GM18507 (cell line): Measurements from ENCODE around the gene TRAPPC11.

ENCODE experiments used
- DNase-seq: peaks from one replicate; pipeline ENCODE4 v3.0.0; 2011; ENCODE audit warnings: low read depth; ENCODE audit not compliant: insufficient read length; ENCODE audit errors: extremely low spot score
- FAIRE-seq: peaks from 2 replicates; lab custom pipeline; 2011; peaks lifted over from hg19 to GRCh38; lab: Jason Lieb, UNC

Gene TRAPPC11

GRCh38 chr4:183636503-183636902, 22.6 kb upstream of the TRAPPC11 start:
- FAIRE-seq, result no peak
- DNase-seq, result no peak

- no peak for FAIRE-seq
- no peak for DNase-seq
These were observed 22.2 kb upstream of the TRAPPC11 start for GRCh38 chr4:183636923-183637322.

GRCh38 chr4:183637461-183637860, 21.6 kb upstream of the TRAPPC11 start:
- FAIRE-seq, result no peak
- no peak for DNase-seq

GRCh38 chr4:183638436-183638835, 20.7 kb upstream of the TRAPPC11 start:
- FAIRE-seq (no peak), DNase-seq (no peak)

GRCh38 chr4:183639291-183639690, 19.8 kb upstream of the TRAPPC11 start:
- no peak for DNase-seq
- FAIRE-seq, result no peak

- no peak for FAIRE-seq
- no peak for DNase-seq
These were observed 13.8 kb upstream of the TRAPPC11 start for GRCh38 chr4:183645326-183645725.

- DNase-seq (no peak), FAIRE-seq (no peak)
These were observed 1.5 kb upstream of the TRAPPC11 start for GRCh38 chr4:183657564-183657963.

- DNase-seq, result no peak
- no peak for FAIRE-seq
These were observed 598 bp upstream of the TRAPPC11 start for GRCh38 chr4:183658362-183659028.

GRCh38 chr4:183659872-183660242, 764 bp downstream of the TRAPPC11 start:
- FAIRE-seq, result peak; percentile 48
- no peak for DNase-seq

- no peak for FAIRE-seq
These were observed 7.0 kb downstream of the TRAPPC11 start for GRCh38 chr4:183666088-183666487.

GRCh38 chr4:183670251-183670650, 11.2 kb downstream of the TRAPPC11 start:
- DNase-seq (no peak), FAIRE-seq (no peak)

More at GRCh38 chr4:183666088-183666487, 7.0 kb downstream of the TRAPPC11 start:
- no peak for DNase-seq

- DNase-seq (no peak), FAIRE-seq (no peak)
These were observed 12.0 kb downstream of the TRAPPC11 start for GRCh38 chr4:183670960-183671555.

GRCh38 chr4:183674153-183674552, 15.1 kb downstream of the TRAPPC11 start:
- DNase-seq (no peak), FAIRE-seq (no peak)

- DNase-seq, result no peak
- FAIRE-seq, result no peak
These were observed 16.5 kb downstream of the TRAPPC11 start for GRCh38 chr4:183675625-183676024.

- no peak for FAIRE-seq
- DNase-seq, result no peak
These were observed 22.0 kb downstream of the TRAPPC11 start for GRCh38 chr4:183681119-183681518.

- FAIRE-seq, result no peak
- DNase-seq, result no peak
These were observed 27.4 kb downstream of the TRAPPC11 start for GRCh38 chr4:183686461-183686860.

- FAIRE-seq (no peak), DNase-seq (no peak)
These were observed 29.1 kb downstream of the TRAPPC11 start for GRCh38 chr4:183688216-183688615.

- FAIRE-seq (no peak), DNase-seq (no peak)
These were observed 31.9 kb downstream of the TRAPPC11 start for GRCh38 chr4:183691006-183691405.

GRCh38 chr4:183691897-183692296, 32.8 kb downstream of the TRAPPC11 start:
- no peak for FAIRE-seq
- DNase-seq, result no peak

GRCh38 chr4:183698909-183699308, 39.8 kb downstream of the TRAPPC11 start:
- FAIRE-seq (no peak), DNase-seq (no peak)

GRCh38 chr4:183700407-183700806, 41.3 kb downstream of the TRAPPC11 start:
- DNase-seq (no peak), FAIRE-seq (no peak)
